NK-92 treated with Interleukin-12 subunit alpha and Interleukin-12 subunit beta, amount 100 ng/mL, for 24 hours (cell line): ENCODE results near the gene HDAC5.
"Not testable (repeated sequence)": the region's sequence is repeated elsewhere in the genome, so short reads cannot be mapped to it uniquely, and the experiment has no call there.

Source experiments
- DNase-seq: peaks from one replicate; lab custom pipeline; 2025; lab: John Stamatoyannopoulos, UW

HDAC5 gene

GRCh38 chr17:44067545-44067940 is 55.9 kb downstream of the HDAC5 start:
- no peak for DNase-seq

GRCh38 chr17:44066204-44066930 is 57.1 kb downstream of the HDAC5 start, which contains the start of gene LSM12:
LSM12 (minus strand) TSS chr17:44066671; CDS start chr17:44066587, 84 bp downstream.
- peak; percentile 56 for DNase-seq

GRCh38 chr17:44065668-44066203 is 57.7 kb downstream of the HDAC5 start:
- no peak for DNase-seq

GRCh38 chr17:44063704-44064639 is 59.5 kb downstream of the HDAC5 start:
- DNase-seq, result no peak

- no peak for DNase-seq
These were observed 60.6 kb downstream of the HDAC5 start for GRCh38 chr17:44062871-44063270.

GRCh38 chr17:44061446-44061845 is 62.0 kb downstream of the HDAC5 start:
- DNase-seq, result no peak

- DNase-seq, result no peak
These were observed 64.1 kb downstream of the HDAC5 start for GRCh38 chr17:44059101-44059892.

GRCh38 chr17:44053125-44053872 is 70.1 kb downstream of the HDAC5 start:
- DNase-seq, result no peak

GRCh38 chr17:44049294-44050060 is 74.0 kb downstream of the HDAC5 start:
- no peak for DNase-seq

GRCh38 chr17:44046893-44047292 is 76.5 kb downstream of the HDAC5 start:
- DNase-seq, result not testable (repeated sequence)

- no peak for DNase-seq
These were observed 78.0 kb downstream of the HDAC5 start for GRCh38 chr17:44045486-44045885.

- no peak for DNase-seq
These were observed 79.4 kb downstream of the HDAC5 start for GRCh38 chr17:44044071-44044470.

- no peak for DNase-seq
These were observed 80.2 kb downstream of the HDAC5 start for GRCh38 chr17:44043272-44043696.

GRCh38 chr17:44039829-44040635 is 83.4 kb downstream of the HDAC5 start:
- no peak for DNase-seq

- DNase-seq, result no peak
These were observed 84.8 kb downstream of the HDAC5 start for GRCh38 chr17:44038604-44039011.

- DNase-seq, result no peak
These were observed 86.0 kb downstream of the HDAC5 start for GRCh38 chr17:44037471-44037870.

GRCh38 chr17:44034688-44035087 is 88.8 kb downstream of the HDAC5 start:
- not testable (repeated sequence) for DNase-seq

GRCh38 chr17:44033861-44034408 is 89.5 kb downstream of the HDAC5 start:
- DNase-seq, result no peak

GRCh38 chr17:44030482-44030881 is 93.0 kb downstream of the HDAC5 start:
- no peak for DNase-seq
